GM12891 (cell line): ENCODE results near the gene OR5H15.
A peak's percentile ranks its signal among the peaks of the same experiment; 100 is the strongest.

Source experiments
- POLR2A ChIP-seq: IDR thresholded peaks from 2 replicates; pipeline ENCODE4 v1.6.1; 2011; ENCODE audit warnings: low read depth, low read length, control low read depth
- POLR2AphosphoS5 ChIP-seq: IDR thresholded peaks from 2 replicates; pipeline ENCODE4 v1.6.1; 2011; ENCODE audit warnings: low read depth, low read length, control low read depth
- SPI1 ChIP-seq: IDR thresholded peaks from 2 replicates; pipeline ENCODE4 v1.6.1; 2011; ENCODE audit warnings: low read depth, low read length, control low read depth
- TAF1 ChIP-seq: IDR thresholded peaks from 2 replicates; pipeline ENCODE4 v1.6.1; 2011; ENCODE audit warnings: low read depth, low read length, control low read depth

- TF ChIP-seq POLR2AphosphoS5: no peak
- TF ChIP-seq TAF1: no peak
- no peak for TF ChIP-seq POLR2A
- TF ChIP-seq SPI1: peak; percentile 75
Observed at GRCh38 chr3:98180319-98180890, 13.9 kb downstream of the OR5H15 start.
